B cell (primary cell): ENCODE data around the gene ZNF24. TPM values are rescaled to one million over a fixed set of nuclear protein-coding genes. Genes with fewer than 3 reads are reported as not detected.

ENCODE experiments used
- ATAC-seq: fragments of 200-7000 bp; cut with Tn5 transposase; one replicate; pipeline ENCODE4 v1.10.0; 2021; ENCODE audit warnings: low read depth, mild to moderate bottlenecking, moderate number of reproducible peaks, moderate library complexity
- CTCF ChIA-PET: fragments of 350-600 bp; sonication (Branson Sonifier 250); formaldehyde crosslinking; loops from one replicate; lab custom pipeline; 2021; ENCODE audit warnings: antibody characterized with exemption, inconsistent platforms; lab: Charles Lee
- POLR2A ChIA-PET: fragments of 350-600 bp; sonication (Branson Sonifier 250); formaldehyde crosslinking; loops from one replicate; lab custom pipeline; 2021; ENCODE audit warnings: antibody characterized with exemption; lab: Charles Lee
- DNase-seq: peaks from one replicate; pipeline ENCODE4 v3.0.0; 2013
- H2AFZ ChIP-seq: 2 replicates; pipeline ENCODE4 v1.6.1; 2012; ENCODE audit warnings: mild to moderate bottlenecking, low read depth, low read length; ENCODE audit not compliant: insufficient read depth, poor library complexity, severe bottlenecking
- H3K27ac ChIP-seq, 2 donors: 1 replicate in 1 of 2; 2 replicates in 1 of 2; pipeline ENCODE4 v1.5.1; 2012 to 2013; ENCODE audit warnings: low read length in 2 of 2, mild to moderate bottlenecking in 2 of 2, moderate library complexity in 1 of 2
- H3K27me3 ChIP-seq, 4 experiments: fragments of 200-600 bp in 1 of 4; sonication (generic) in 1 of 4; replicated peaks in 1 of 4; 1 replicate in 2 of 4; 2 replicates in 2 of 4; pipeline versions ENCODE4 v1.6.1 to v1.7.0; 2013 to 2016; ENCODE audit warnings: low read length in 3 of 4, mild to moderate bottlenecking in 2 of 4, mixed read lengths in 1 of 4, moderate library complexity in 1 of 4; ENCODE audit not compliant: insufficient read depth in 4 of 4, control insufficient read depth in 3 of 4; ENCODE audit errors: control extremely low read depth in 1 of 4
- H3K36me3 ChIP-seq, 2 experiments: replicated peaks in 1 of 2; 1 replicate in 1 of 2; 2 replicates in 1 of 2; pipeline versions ENCODE4 v1.6.1 to v1.7.1; 2013; ENCODE audit warnings: low read length in 1 of 2; ENCODE audit not compliant: insufficient read depth in 2 of 2, control insufficient read depth in 1 of 2; ENCODE audit errors: control extremely low read depth in 1 of 2, extremely low read depth in 1 of 2
- H3K4me1 ChIP-seq, 2 donors: fragments of 200-600 bp in 1 of 2; sonication (generic) in 1 of 2; 1 replicate in 1 of 2; 2 replicates in 1 of 2; pipeline versions ENCODE4 v1.5.1 to v1.6.1; 2013 to 2017; ENCODE audit warnings: low read length in 2 of 2; ENCODE audit not compliant: control insufficient read depth in 2 of 2, insufficient read depth in 2 of 2
- H3K4me2 ChIP-seq: replicated peaks from 2 replicates; pipeline ENCODE3; 2012; ENCODE audit warnings: mild to moderate bottlenecking, low read depth, low read length; ENCODE audit not compliant: poor library complexity, severe bottlenecking
- H3K4me3 ChIP-seq, 5 experiments: fragments of 200-600 bp in 1 of 5; sonication (generic) in 1 of 5; 1 replicate in 3 of 5; 2 replicates in 2 of 5; pipeline versions ENCODE4 v1.5.1 to v1.7.0; 2011 to 2016; ENCODE audit warnings: low read length in 4 of 5, mild to moderate bottlenecking in 4 of 5, low read depth in 2 of 5, control low read depth in 1 of 5, moderate library complexity in 1 of 5; ENCODE audit not compliant: insufficient read depth in 1 of 5; ENCODE audit errors: control extremely low read depth in 1 of 5, extremely low read depth in 1 of 5
- H3K79me2 ChIP-seq: fragments of 200-600 bp; sonication (generic); one replicate; pipeline ENCODE4 v1.6.0; 2016; ENCODE audit warnings: low read length; ENCODE audit not compliant: control insufficient read depth, insufficient read depth
- H3K9ac ChIP-seq: fragments of 200-600 bp; sonication (generic); 2 replicates; pipeline ENCODE4 v1.6.1; 2017; ENCODE audit warnings: mild to moderate bottlenecking, low read length, moderate library complexity
- H3K9me3 ChIP-seq, 3 donors: one replicate each; pipeline versions ENCODE4 v1.6.1 to v1.7.1; 2013; ENCODE audit warnings: low read length in 2 of 3; ENCODE audit not compliant: control insufficient read depth in 2 of 3, insufficient read depth in 1 of 3; ENCODE audit errors: control extremely low read depth in 1 of 3
- H4K20me1 ChIP-seq: 2 replicates; pipeline ENCODE4 v1.6.0; 2012; ENCODE audit warnings: mild to moderate bottlenecking, low read length; ENCODE audit not compliant: insufficient read depth, control insufficient read depth, poor library complexity, severe bottlenecking
- H3K27ac Mint-ChIP-seq: one replicate; pipeline ENCODE4 v1.8.0; 2021; ENCODE audit warnings: mixed read lengths
- H3K27me3 Mint-ChIP-seq: one replicate; pipeline ENCODE4 v1.8.0; 2021; ENCODE audit warnings: mixed read lengths
- H3K4me1 Mint-ChIP-seq: one replicate; pipeline ENCODE4 v1.8.0; 2021; ENCODE audit warnings: mixed read lengths
- H3K4me3 Mint-ChIP-seq: one replicate; pipeline ENCODE4 v1.8.0; 2021; ENCODE audit warnings: mixed read lengths
- H3K9me3 Mint-ChIP-seq: one replicate; pipeline ENCODE4 v1.8.0; 2022; ENCODE audit warnings: mixed read lengths; ENCODE audit not compliant: insufficient read depth
- CTCF ChIP-seq: fragments of 200-600 bp; IDR thresholded peaks from one replicate; pipeline ENCODE4 v1.8.0; 2022; ENCODE audit warnings: antibody characterized with exemption, mild to moderate bottlenecking
- EZH2 ChIP-seq: IDR thresholded peaks from 2 replicates; pipeline ENCODE4 v1.6.1; 2012; ENCODE audit warnings: borderline replicate concordance, low read depth, mild to moderate bottlenecking, moderate library complexity, low read length; ENCODE audit not compliant: insufficient read depth, poor library complexity, severe bottlenecking
- WGBS: methylation state at CpG from one replicate; pipeline ENCODE4 v1.1.5; 2013; ENCODE audit warnings: missing lambda C conversion rate; ENCODE audit not compliant: insufficient coverage; 5-methylcytosine and 5-hydroxymethylcytosine counted together
- intact Hi-C: fragments of 100-400 bp; cut with micrococcal nuclease; formaldehyde crosslinking; loops from one replicate; pipeline ENCODE4 v1.10.0; 2022
- polyA plus RNA-seq: library from polyadenylated mRNA; depleted of rRNA; stranded (reverse); fragments of >200 nt; gene quantifications from 2 replicates; pipeline ENCODE4 v1.2.3, GENCODE V29; 2012
- total RNA-seq, 2 donors: library from RNA; stranded (reverse); fragments of 120-200 nt in 1 of 2; gene quantifications; 1 replicate in 1 of 2; 2 replicates in 1 of 2; pipeline versions ENCODE4 v1.2.3 to v1.2.4, GENCODE V29; 2013 to 2022

The ZNF24 gene
- total and polyA plus RNA-seq, 2 donors (not counting 1 experiment from before 2014, with no cell fraction given) = 13.8 to 83.7 TPM

- no peak for DNase-seq
- H3K4me3 ChIP-seq = no peak overlapping the region
- H3K4me2 ChIP-seq = no peak overlapping the region
- H4K20me1 ChIP-seq = no peaks in the 10 kb centered on the region
- CTCF ChIA-PET = interaction anchor here (1.2 to 1.8 kb wide), 3 partner anchors 24 to 353 kb away, joined by 3 to 4 read pairs (median 4); no protein-coding TSS in a partner anchor
- POLR2A ChIA-PET = no interaction called here
- intact Hi-C loops = no loop called here
- no peak for ATAC-seq
- Mint-ChIP-seq H3K4me1 (peaks cover 8% of the 10 kb centered on the region), H3K4me3 (no peak overlapping the region), H3K9me3 (no peaks in the 10 kb centered on the region), H3K27ac (no peak overlapping the region), H3K27me3 (peaks cover 4% of the 10 kb centered on the region)
- peaks cover 7 to 10% of the 10 kb centered on the region in 2 donors for H3K4me1 ChIP-seq
- TF ChIP-seq CTCF = no peak
- H3K79me2 ChIP-seq = no peaks in the 10 kb centered on the region
- H3K36me3 ChIP-seq = no peaks in the 10 kb centered on the region
- H3K9me3 ChIP-seq = no peaks in the 10 kb centered on the region
- WGBS = 96% methylated on average over 2 of the region's 2 CpGs
- no peak overlapping the region for H2AFZ ChIP-seq
- H3K27me3 ChIP-seq = peaks cover 0 to 3% (median 0%) of the 10 kb centered on the region in 4 experiments
- no peak overlapping the region for H3K9ac ChIP-seq
- H3K27ac ChIP-seq = no peak overlapping the region
Observed at GRCh38 chr18:35379421-35379820, 35.2 kb upstream of the ZNF24 start.

GRCh38 chr18:35378574-35378896 lies 34.3 kb upstream of the ZNF24 start:
- TF ChIP-seq EZH2 (no peak), CTCF (no peak)
- ATAC-seq = no peak
- Histone ChIP-seq H3K36me3 (no peaks in the 10 kb centered on the region), H3K4me1 (peaks cover 7 to 10% of the 10 kb centered on the region in 2 donors), H4K20me1 (no peaks in the 10 kb centered on the region), H3K27ac (no peak overlapping the region), H3K9me3 (no peaks in the 10 kb centered on the region), H3K79me2 (no peaks in the 10 kb centered on the region), H3K4me3 (no peak overlapping the region), H3K9ac (no peak overlapping the region), H3K27me3 (no peaks in the 10 kb centered on the region), H3K4me2 (no peak overlapping the region), H2AFZ (no peak overlapping the region)
- no peak for DNase-seq
- ChIA-PET POLR2A (no interaction called here), CTCF (interaction anchor here (1.8 kb wide), 1 partner anchor 352 kb away, joined by 4 read pairs; no protein-coding TSS in a partner anchor)
- peaks cover 8% of the 10 kb centered on the region for H3K4me1 Mint-ChIP-seq
- 70% methylated on average over 3 of the region's 4 CpGs for WGBS
- H3K27me3 Mint-ChIP-seq = no peaks in the 10 kb centered on the region
- intact Hi-C loops = no loop called here
- no peak overlapping the region for H3K27ac Mint-ChIP-seq
- H3K9me3 Mint-ChIP-seq = no peaks in the 10 kb centered on the region
- H3K4me3 Mint-ChIP-seq = peak overlapping the region; percentile 1
